Measurements from ENCODE around the gene ENO4. TPM values are rescaled to one million over a fixed set of nuclear protein-coding genes. Genes with fewer than 3 reads are reported as not detected.

ENO4 gene
- total RNA-seq, 1 donor from 2014 or later = 0.46 TPM

GRCh38 chr10:116826803-116827202, 22.5 kb upstream of the ENO4 start:
- intact Hi-C loops (cut with DNase I) = no loop called here
- DNase-seq = no peak
- no peak for ATAC-seq (ENCODE audit: poor library complexity)

GRCh38 chr10:116827214-116827671, 22.1 kb upstream of the ENO4 start:
- DNase-seq = no peak
- ATAC-seq (ENCODE audit: poor library complexity) = no peak
- intact Hi-C loops (cut with DNase I) = no loop called here

DNA sequence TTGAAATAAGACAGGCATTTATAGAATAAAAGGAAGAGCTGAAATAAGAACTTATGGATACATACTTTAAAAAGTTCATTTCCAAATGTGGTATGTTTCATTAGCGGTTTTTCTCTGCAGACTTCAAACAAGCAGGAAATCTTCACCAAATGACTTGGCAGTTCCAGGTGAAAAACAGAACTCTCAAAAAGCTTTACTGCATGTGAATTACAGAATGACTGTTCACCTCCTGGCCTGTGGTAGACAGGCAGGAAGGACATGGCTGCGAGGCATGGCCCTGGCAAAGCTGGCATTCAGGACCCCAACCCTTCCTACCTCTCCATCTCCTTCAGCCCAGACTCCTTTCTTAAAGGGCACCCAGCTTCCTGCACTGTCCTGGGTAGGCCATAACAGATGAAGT, 21.2 kb upstream of the ENO4 start:
- intact Hi-C loops (cut with DNase I) = no loop called here
- no peak for DNase-seq

GRCh38 chr10:116829711-116830110, 19.6 kb upstream of the ENO4 start:
- DNase-seq (no peak), ATAC-seq (ENCODE audit: poor library complexity) (no peak)
- intact Hi-C loops (cut with DNase I) = no loop called here

More for the DNA sequence above, 21.2 kb upstream of the ENO4 start:
- ATAC-seq (ENCODE audit: poor library complexity) = no peak

DNA sequence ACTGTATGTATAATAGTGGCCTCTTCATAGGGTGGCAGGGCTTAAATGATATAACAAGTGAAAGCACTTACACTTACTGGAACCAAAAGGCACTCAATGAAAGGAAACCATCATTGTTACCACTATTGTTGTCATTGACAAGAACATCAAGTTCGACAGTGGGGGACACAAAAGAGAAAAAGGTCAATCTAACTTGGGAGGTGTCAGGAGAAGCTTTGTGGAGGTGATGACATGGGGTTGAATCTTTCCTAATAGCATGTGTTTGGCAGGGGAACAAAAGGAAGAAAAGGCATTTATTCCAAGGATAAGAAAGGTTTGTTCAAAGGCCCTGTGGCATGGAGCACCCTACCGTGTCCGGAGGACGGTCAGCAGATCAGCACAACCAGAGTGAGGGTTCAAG, 18.2 kb upstream of the ENO4 start:
- no peak for DNase-seq
- ATAC-seq (ENCODE audit: poor library complexity) = peak; percentile 85
- intact Hi-C loops (cut with DNase I) = no loop called here

GRCh38 chr10:116831790-116832189, 17.5 kb upstream of the ENO4 start:
- DNase-seq = no peak
- intact Hi-C loops (cut with DNase I) = no loop called here
- peak; percentile 69 for ATAC-seq (ENCODE audit: poor library complexity)

- intact Hi-C loops (cut with DNase I) = no loop called here
- ATAC-seq (ENCODE audit: poor library complexity) (no peak), DNase-seq (no peak)
Measured at GRCh38 chr10:116833986-116834985, 15.0 kb upstream of the ENO4 start.

- intact Hi-C loops (cut with DNase I) = no loop called here
- no peak for DNase-seq
- ATAC-seq (ENCODE audit: poor library complexity) = no peak
Measured at GRCh38 chr10:116835658-116836057, 13.6 kb upstream of the ENO4 start.

DNA sequence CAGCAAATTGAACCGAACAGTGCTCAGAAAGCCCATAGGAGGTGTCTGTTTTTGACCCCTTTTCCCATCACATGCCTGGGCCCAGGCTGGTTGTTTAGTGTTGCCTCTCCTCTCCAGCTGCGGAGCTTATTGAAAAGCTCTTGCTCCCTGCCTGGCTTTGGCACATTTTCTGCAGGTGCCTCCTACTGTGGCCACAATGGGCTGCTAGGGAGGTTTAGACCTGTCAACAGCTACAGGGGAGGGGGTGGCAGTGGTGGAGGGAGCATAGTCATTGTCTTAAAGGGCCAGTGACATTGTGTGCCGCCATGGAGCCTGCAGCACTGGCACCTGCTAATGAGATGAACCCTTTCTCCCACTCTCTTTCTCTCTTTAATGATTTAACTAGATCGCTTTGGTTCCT, 13.2 kb upstream of the ENO4 start:
- intact Hi-C loops (cut with DNase I) = no loop called here
- ATAC-seq (ENCODE audit: poor library complexity) = peak; percentile 69

DNA sequence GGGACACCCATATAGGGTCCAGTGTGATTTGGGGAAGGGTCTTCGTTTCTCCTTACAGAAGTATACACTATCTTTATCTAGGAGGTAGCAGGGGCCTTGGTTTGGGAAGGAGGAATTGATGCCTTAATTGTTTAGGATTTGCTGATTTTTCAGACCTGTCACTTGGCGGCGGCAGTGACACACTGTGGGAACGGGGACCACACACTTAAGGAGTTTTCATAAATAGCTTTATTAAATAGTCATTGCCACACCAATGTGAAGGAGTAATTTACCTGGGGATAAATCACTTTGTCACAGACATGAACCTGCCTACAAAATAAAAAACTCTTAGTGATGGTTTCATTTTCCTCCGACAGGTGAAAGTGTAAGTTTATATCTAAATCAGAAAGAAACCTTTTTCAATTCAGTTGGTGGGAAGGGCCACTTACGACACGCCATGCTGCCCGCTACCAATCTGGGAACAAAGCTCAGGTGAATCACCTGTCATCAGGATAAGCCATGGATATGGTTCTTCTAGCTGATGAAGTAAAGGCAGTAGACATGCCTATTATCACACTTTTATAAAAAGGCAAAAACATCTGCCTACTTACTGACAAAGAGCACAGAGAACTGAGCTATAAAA, 12.3 kb upstream of the ENO4 start:
- ATAC-seq (ENCODE audit: poor library complexity) (no peak), DNase-seq (no peak)
- intact Hi-C loops (cut with DNase I) = no loop called here

More for the DNA sequence above, 13.2 kb upstream of the ENO4 start:
- no peak for DNase-seq

DNA sequence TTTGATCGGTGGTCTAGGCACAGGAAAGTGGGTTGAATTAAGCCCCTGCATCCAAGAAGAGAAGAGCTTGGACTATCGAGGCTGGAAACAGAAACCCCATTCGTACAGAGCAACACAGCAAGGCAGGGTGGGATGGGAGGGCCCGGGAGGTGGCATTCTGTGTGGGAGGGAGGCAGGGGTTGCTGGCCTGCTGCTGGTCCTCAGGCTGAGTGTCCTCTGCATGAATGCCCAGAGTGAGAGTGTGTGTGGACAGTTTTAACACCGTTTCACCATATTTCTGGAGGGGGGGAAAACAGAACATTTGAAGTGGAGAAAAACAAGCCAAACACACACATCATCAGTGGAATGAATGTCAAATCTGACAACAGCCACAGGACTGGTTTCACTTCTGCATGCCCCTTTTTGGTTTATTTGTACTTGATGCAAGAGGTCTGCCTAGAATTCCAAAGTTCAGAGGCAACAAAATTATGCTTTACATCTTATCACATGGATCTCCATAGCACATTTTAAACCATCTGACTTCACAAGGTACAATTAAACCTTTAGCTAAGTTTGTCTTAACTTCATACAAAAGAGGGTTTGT, 11.1 kb upstream of the ENO4 start:
- ATAC-seq (ENCODE audit: poor library complexity) (no peak), DNase-seq (no peak)
- intact Hi-C loops (cut with DNase I) = no loop called here

DNA sequence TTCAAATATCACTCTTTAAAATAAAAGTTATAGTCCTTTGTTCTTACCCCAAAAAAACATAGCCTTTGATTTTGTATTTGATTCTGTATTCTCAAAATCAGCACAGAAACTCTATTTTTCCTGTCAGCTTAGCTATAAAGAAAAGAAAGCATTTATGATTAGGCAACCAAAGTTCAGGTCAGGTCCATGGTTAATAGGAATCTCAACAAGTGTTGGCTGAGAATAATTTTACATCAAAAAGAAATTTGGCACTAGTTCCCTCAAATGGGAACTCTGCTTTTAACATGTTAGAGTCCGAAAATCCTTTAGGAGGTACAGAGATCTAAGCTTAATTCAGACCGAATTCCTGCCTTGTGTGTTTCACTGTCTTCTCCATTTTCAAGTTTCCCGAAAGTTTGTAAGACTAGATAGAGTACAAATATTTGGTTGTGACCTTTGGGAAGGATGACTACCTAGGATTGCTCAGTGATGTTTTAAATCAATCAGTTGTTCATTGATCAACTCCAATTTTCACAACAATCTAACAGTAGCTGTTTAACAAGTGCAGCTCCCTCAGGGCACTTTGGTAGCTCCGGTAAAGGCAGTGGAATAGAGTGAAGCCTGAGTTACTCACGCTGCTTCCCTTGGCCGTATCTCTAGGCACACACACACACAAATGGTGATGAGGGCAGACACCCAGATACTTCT, 8.8 kb upstream of the ENO4 start:
- no peak for ATAC-seq (ENCODE audit: poor library complexity)
- intact Hi-C loops (cut with DNase I) = no loop called here
- DNase-seq = no peak

- intact Hi-C loops (cut with DNase I) = no loop called here
- ATAC-seq (ENCODE audit: poor library complexity) (no peak), DNase-seq (no peak)
Measured at GRCh38 chr10:116845823-116846222, 3.5 kb upstream of the ENO4 start.

DNA sequence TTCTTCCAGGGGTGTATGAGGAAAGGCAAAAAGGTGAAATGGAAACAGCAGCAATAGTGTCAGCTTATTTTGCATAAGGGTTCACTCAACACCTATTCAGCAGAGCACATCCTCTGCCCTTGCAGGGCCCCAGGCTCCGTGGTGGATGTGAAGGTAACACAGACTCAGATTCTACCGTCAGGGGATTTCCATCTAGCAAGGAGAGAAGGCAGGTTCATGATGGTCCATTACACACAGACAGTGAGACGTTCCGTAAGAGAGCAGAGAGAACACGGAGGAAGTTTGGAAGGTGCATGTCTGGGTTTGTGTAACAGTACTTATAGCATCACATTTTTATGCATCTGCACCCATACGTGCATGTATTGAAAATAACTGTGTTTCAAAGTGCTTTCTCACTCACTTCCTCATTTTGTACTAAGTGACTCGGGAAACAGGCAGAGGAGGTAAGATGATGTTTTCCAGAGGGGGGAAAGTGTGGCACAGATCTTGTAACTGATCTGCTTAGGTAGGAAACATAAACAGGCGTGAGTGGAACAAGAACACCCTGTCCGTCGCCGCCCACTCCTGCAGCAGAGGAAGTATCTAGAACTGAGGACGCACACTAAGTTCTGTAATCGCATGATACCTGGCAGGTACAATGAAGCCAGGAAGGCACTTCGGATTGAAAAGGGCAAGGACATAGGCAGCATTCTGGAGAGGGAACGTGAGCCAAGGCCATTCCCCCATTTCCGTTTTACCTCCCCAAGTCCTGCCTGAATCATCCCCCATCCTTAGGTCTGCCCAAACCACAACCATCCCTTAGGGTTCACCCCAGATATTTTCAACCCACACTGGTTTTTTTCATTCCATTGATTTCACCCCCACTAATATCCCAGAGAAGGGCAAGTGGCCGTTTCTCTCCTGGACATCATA, 1.0 kb upstream of the ENO4 start:
- ATAC-seq (ENCODE audit: poor library complexity) (no peak), DNase-seq (no peak)
- intact Hi-C loops (cut with DNase I) = no loop called here

DNA sequence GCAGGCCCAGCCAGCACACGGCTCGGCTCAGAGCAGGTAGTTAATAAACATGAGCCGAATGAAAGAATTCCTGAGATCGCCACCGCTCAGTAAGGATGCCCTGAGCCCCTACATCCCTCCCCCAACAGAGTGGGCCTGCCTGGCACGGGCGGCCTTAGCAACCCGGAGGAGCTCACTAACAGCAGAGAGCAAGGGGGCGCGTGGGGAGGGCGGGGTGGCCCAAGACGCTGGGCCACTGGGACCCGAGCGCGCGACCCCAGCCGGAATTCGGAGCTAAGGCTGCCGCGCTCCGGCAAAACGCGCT, 403 bp upstream of the ENO4 start:
- ATAC-seq (ENCODE audit: poor library complexity) (peak; percentile 35), DNase-seq (no peak)
- intact Hi-C loops (cut with DNase I) = no loop called here

GRCh38 chr10:116850058-116850611, 836 bp downstream of the ENO4 start:
- DNase-seq = no peak
- intact Hi-C loops (cut with DNase I) = no loop called here
- no peak for ATAC-seq (ENCODE audit: poor library complexity)

- ATAC-seq (ENCODE audit: poor library complexity) (no peak), DNase-seq (no peak)
- intact Hi-C loops (cut with DNase I) = no loop called here
Measured at GRCh38 chr10:116852246-116852645, 2.9 kb downstream of the ENO4 start.

GRCh38 chr10:116853287-116853686, 4.0 kb downstream of the ENO4 start:
- intact Hi-C loops (cut with DNase I) = no loop called here
- ATAC-seq (ENCODE audit: poor library complexity) (no peak), DNase-seq (no peak)

All from Right ventricle myocardium superior (tissue), 1 donor.